Measurements from ENCODE around the gene RASA3. TPM values are rescaled to one million over a fixed set of nuclear protein-coding genes. Genes with fewer than 3 reads are reported as not detected.

The RASA3 gene
- total RNA-seq, 1 experiment from 2014 or later = 9.1 TPM

- DNase-seq = no peak
- no TSS peak for BruUV-seq (replicated peaks)
Measured at GRCh38 chr13:113942591-113943103, 189.8 kb downstream of the RASA3 start.

GRCh38 chr13:113941571-113942191 is 190.7 kb downstream of the RASA3 start:
- DNase-seq = no peak
- Histone ChIP-seq H3K4me3 (ENCODE audit: low read length) (no peak overlapping the region), H3K4me2 (ENCODE audit: low read length) (no peak overlapping the region), H3K27ac (ENCODE audit: low read length) (no peak overlapping the region), H3K4me1 (ENCODE audit: insufficient read depth, low read length) (no peaks in the 10 kb centered on the region), H3K9me3 (ENCODE audit: low read length) (no peaks in the 10 kb centered on the region), H2AFZ (ENCODE audit: low read length) (no peak overlapping the region), H3K36me3 (ENCODE audit: low read depth, low read length) (no peaks in the 10 kb centered on the region), H3K79me2 (ENCODE audit: low read length) (no peaks in the 10 kb centered on the region), H3K9me2 (replicated peaks; ENCODE audit: low read length) (no peaks in the 10 kb centered on the region), H3K27me3 (ENCODE audit: low read length) (no peaks in the 10 kb centered on the region), H3F3A (ENCODE audit: low read length, unreplicated experiment) (no peaks in the 10 kb centered on the region), H3K9ac (ENCODE audit: low read length) (no peak overlapping the region), H4K20me1 (ENCODE audit: low read length) (no peaks in the 10 kb centered on the region)
- ChIA-PET POLR2A (ENCODE audit: unreplicated experiment) (no interaction called here), CTCF (no interaction called here)
- intact Hi-C loops (cut with micrococcal nuclease) = no loop called here
- TF ChIP-seq EZH2phosphoT487 (IDR thresholded peaks at IDR 0.05; ENCODE audit: borderline replicate concordance, low read length) (no peak), CTCF (conservative IDR thresholded peaks at IDR 0.05; ENCODE audit: low read depth, low read length) (no peak), EZH2 (IDR thresholded peaks at IDR 0.05; ENCODE audit: low read length, unreplicated experiment) (no peak)
- no TSS peak for BruUV-seq (replicated peaks)
- no peak for ATAC-seq

More at GRCh38 chr13:113942591-113943103, 189.8 kb downstream of the RASA3 start:
- ChIA-PET POLR2A (ENCODE audit: unreplicated experiment) (no interaction called here), CTCF (no interaction called here)
- Histone ChIP-seq H3K9me2 (replicated peaks; ENCODE audit: low read length) (no peaks in the 10 kb centered on the region), H3K4me1 (ENCODE audit: insufficient read depth, low read length) (no peaks in the 10 kb centered on the region), H3K9me3 (ENCODE audit: low read length) (no peaks in the 10 kb centered on the region), H3K4me2 (ENCODE audit: low read length) (no peak overlapping the region), H3K36me3 (ENCODE audit: low read depth, low read length) (no peaks in the 10 kb centered on the region), H3K4me3 (ENCODE audit: low read length) (no peak overlapping the region), H3K27ac (ENCODE audit: low read length) (no peak overlapping the region), H2AFZ (ENCODE audit: low read length) (no peak overlapping the region), H3F3A (ENCODE audit: low read length, unreplicated experiment) (no peaks in the 10 kb centered on the region), H3K79me2 (ENCODE audit: low read length) (no peaks in the 10 kb centered on the region), H3K9ac (ENCODE audit: low read length) (no peak overlapping the region), H3K27me3 (ENCODE audit: low read length) (no peaks in the 10 kb centered on the region), H4K20me1 (ENCODE audit: low read length) (no peaks in the 10 kb centered on the region)
- intact Hi-C loops (cut with micrococcal nuclease) = no loop called here
- TF ChIP-seq EZH2 (IDR thresholded peaks at IDR 0.05; ENCODE audit: low read length, unreplicated experiment) = no peak
- TF ChIP-seq CTCF (conservative IDR thresholded peaks at IDR 0.05; ENCODE audit: low read depth, low read length) = no peak
- no peak for TF ChIP-seq EZH2phosphoT487 (IDR thresholded peaks at IDR 0.05; ENCODE audit: borderline replicate concordance, low read length)
- ATAC-seq = no peak

GRCh38 chr13:113939944-113940297 is 192.5 kb downstream of the RASA3 start:
- Histone ChIP-seq H3K4me1 (ENCODE audit: insufficient read depth, low read length) (no peaks in the 10 kb centered on the region), H4K20me1 (ENCODE audit: low read length) (no peaks in the 10 kb centered on the region), H3K36me3 (ENCODE audit: low read depth, low read length) (no peaks in the 10 kb centered on the region), H3K9me3 (ENCODE audit: low read length) (no peaks in the 10 kb centered on the region), H3K79me2 (ENCODE audit: low read length) (no peaks in the 10 kb centered on the region), H3K4me2 (ENCODE audit: low read length) (no peak overlapping the region), H3K9ac (ENCODE audit: low read length) (no peak overlapping the region), H3F3A (ENCODE audit: low read length, unreplicated experiment) (no peaks in the 10 kb centered on the region), H3K27ac (ENCODE audit: low read length) (no peak overlapping the region), H3K4me3 (ENCODE audit: low read length) (no peak overlapping the region), H3K27me3 (ENCODE audit: low read length) (no peaks in the 10 kb centered on the region), H3K9me2 (replicated peaks; ENCODE audit: low read length) (no peaks in the 10 kb centered on the region), H2AFZ (ENCODE audit: low read length) (no peak overlapping the region)
- no peak for ATAC-seq
- intact Hi-C loops (cut with micrococcal nuclease) = no loop called here
- no peak for DNase-seq
- no TSS peak for BruUV-seq (replicated peaks)
- CTCF ChIA-PET = no interaction called here
- POLR2A ChIA-PET (ENCODE audit: unreplicated experiment) = no interaction called here
- TF ChIP-seq EZH2 (IDR thresholded peaks at IDR 0.05; ENCODE audit: low read length, unreplicated experiment) (no peak), CTCF (conservative IDR thresholded peaks at IDR 0.05; ENCODE audit: low read depth, low read length) (no peak), EZH2phosphoT487 (IDR thresholded peaks at IDR 0.05; ENCODE audit: borderline replicate concordance, low read length) (no peak)
